HG02759 (cell line): Measurements from ENCODE around the gene TECPR2.
"Not testable (repeated sequence)": the region's sequence is repeated elsewhere in the genome, so short reads cannot be mapped to it uniquely, and the experiment has no call there.

Source experiments
- ATAC-seq: cut with Tn5 transposase; IDR thresholded peaks from one replicate; pipeline ENCODE4 v1.9.1; 2021; ENCODE audit warnings: mild to moderate bottlenecking, moderate library complexity; ENCODE audit not compliant: unreplicated experiment

The TECPR2 gene

DNA sequence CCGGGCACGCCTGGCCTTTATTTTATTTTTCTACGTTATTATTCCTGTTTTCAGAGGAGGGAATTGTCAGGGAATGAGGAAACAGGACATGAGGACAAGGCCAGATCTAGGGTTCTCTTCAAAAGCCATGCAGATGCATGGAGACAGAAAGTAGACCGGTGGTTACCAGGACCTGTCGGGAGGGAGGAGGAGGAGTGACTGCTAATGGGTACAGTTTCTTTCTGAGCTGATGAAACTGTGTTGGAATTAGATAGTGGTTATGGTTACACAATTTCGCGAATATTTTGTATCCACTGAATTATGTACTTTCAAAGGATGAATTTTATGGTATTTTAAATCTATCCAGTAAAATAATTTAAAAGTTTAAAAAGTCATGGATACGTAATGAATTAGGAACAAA, 31.9 kb upstream of the TECPR2 start:
- no peak for ATAC-seq

DNA sequence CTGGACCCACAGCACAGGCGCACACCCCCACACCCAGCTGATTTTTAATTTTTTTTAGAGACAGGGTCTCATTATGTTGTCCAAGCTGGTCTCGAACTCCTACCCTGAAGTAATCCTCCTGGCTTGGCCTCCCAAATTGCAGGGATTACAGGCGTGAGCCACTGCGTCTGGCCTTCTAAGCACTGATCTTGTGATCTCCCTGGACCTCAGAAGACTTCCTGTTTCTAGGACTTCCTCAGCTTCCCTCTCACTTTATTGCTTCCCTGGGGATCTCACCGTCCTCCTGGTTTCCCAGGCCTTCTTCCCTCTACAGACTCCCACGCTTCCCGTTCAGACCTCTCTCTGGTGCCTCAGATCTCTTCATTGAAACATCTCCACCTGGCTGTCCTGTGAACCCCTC, 29.4 kb upstream of the TECPR2 start:
- ATAC-seq = no peak

DNA sequence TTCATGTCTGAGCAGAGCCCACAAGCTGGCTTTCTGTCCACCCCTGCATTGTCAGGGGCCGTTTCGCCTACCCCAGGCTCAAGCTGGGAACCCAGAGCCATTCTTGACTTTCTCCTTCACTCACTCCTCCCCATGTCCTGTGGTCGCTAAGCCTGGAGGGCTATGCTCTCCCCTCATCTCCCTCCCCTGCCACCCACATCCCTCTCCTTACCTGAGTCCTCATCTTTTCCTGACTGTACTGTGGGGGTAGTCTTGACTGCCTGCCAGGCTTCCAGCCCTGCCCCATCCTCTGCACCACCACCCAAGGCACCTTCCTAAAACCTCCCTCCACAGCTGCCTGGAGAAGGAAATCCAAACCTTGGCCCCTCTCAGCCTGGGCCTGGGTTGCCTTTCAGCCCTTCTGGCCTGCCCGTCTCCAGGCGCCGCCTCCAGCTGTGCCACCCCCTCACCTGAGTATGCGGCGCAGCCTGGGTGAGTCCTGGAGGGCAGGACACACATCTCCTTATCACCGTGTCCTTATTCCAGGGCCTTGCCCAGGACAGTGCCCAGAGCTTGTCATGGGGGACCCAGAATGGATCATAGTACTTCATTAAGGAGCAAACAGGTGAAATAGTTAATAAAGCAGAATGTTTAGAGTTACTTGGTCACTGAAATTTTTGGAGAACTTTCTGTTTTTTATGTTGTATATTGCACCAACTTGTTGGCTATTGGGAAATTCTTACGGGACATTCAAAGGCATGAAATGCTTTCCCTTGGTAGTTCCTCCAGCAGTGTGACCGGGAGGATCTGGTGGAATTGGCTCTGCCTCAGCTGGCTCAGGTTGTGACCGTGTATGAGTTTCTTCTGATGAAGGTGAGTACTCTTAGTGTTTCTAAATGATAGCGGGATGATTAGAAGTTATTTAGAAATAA, 28.7 kb upstream of the TECPR2 start:
- no peak for ATAC-seq

DNA sequence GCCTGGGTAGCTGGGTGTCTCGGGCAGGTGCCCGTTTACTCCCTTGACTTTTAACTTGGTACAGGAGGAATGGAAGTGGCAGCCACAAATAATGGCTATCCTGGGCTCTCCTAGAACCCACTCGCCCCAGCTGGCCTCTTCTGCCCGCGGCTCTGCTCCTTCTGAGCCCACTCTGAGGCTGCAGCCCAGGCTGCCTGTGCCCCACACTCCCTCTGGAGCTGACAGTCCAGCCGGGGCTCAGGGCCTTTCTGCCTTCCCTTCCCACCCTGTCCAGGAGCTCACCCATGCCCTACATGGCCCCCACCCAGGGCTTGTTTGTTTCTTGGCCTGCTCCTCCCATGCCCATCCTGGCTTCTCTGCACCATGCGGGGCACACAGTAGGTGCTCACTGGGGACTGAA, 27.6 kb upstream of the TECPR2 start:
- ATAC-seq = no peak

DNA sequence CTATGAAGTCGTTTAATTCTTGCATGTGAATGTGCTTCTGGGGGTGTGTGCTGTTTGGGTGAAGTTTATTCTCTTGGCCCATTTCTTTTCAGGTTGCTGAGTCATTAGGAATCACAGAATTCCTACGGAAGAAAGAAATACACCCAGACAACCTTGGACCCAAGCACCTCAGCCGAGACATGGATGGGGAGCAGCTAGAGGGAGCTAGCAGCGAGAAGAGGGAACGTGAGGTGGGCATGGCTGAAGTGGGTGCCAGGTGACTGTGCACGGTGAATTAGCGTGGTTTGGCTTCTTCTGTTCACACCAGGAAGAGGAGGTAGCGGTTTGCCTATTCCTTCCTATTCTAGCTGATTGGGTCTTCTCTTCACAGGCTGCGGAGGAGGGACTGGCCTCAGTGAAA, 24.0 kb upstream of the TECPR2 start:
- ATAC-seq = no peak

DNA sequence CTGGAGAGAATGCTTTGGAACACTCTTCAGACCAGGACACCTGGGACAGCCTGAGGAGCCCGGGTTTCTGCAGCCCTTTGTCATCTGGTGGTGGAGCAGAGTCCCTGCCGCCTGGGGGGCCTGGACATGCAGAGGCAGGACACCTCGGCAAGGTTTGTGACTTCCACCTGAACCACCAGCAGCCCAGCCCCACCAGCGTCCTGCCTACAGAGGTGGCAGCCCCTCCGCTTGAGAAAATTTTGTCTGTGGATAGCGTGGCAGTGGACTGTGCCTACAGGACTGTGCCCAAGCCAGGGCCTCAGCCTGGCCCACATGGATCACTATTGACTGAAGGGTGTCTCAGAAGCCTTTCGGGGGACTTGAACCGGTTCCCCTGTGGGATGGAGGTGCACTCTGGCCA, 21.2 kb upstream of the TECPR2 start:
- ATAC-seq = no peak

DNA sequence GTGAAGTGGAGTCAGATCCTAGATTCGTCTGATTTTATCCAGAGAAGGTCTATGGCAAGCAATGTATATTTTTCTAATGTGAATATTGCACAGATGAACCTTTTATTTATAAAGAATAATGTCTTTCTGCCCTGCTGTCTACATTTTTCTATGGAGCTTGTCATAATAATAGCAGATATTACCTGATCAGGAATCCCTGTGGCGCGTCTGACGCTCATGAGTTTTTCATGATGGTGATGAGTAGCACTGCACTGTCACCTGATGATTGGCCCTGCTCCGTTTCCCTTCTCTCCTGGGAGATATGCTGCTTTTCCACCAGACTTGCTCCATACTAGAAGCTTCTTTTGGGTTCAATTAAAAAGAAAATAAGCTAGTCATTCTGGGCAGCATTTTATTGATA, 20.5 kb upstream of the TECPR2 start:
- ATAC-seq = no peak

DNA sequence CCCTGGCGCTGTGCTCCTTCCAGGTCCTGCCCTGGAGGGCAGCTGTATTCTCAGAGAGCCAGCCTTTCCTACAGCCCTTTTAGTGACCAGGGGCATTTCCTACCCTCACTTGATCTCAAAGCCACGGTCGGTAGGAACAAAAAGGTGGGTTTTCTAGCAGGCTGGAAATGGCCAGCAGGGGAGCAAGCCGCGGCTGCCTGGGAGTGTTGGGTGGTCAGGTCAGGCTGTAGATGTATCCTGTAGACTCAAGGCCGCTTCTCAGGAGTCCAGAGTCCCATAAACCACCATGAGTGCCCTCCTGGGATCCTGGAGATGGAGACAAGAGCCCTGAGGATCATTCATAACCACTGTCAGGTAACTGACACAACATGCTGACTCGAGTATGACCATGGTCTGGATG, 18.7 kb upstream of the TECPR2 start:
- no peak for ATAC-seq

DNA sequence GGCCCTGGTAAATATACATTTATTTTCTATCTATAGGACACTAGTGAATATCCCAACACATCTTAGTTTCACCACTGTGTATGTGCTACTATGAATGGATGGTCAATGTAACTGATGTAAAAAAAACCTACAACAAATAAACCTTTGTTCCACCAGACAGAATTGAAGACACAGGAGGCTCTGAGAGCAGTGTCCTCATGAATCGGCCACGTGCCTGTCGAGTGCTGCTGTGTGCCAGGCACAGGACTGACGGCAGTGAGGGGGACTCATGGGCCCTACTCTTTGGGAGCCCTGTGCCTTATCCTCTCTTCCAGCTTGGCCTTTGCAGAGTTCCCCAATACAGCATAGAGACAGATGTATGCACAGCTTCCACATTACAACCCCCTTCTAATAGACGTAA, 18.3 kb upstream of the TECPR2 start:
- ATAC-seq = no peak

DNA sequence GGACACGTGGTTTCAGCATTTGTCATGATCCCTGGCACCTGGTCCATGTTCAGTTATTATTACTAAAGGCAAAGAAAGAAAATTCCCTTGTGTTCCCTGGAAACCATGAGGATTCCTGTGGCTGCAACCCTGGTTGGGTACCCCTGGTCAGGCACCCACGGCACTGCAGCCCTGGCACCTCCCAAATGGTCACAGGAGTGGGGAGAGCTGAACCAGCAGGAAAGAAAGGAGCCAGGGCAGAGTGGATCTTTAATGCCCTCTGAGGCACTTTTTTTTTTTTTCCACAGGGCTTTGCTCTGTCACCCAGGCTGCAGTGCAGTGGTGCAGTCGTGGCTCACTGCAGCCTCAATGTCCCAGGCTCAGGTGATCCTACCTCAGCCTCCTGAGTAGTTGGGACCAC, 17.5 kb upstream of the TECPR2 start:
- ATAC-seq = no peak

DNA sequence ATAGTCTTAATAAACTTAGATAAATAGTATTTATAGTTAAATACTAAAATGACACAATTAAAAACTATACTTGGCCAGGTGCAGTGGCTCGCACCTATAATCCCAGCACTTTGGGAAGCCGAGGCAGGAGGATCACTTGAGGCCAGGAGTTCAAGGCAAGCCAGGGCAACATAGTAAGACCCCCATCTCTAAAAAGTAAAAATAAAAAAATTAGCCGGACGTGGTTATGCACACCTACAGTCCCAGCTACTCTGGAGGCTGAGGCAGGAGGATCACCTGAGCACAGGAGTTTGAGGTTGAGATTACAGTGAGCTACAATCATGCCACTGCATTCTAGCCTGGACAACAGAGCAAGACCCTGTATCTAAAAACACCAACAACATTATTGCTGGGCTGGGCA, 16.1 kb upstream of the TECPR2 start:
- no peak for ATAC-seq

DNA sequence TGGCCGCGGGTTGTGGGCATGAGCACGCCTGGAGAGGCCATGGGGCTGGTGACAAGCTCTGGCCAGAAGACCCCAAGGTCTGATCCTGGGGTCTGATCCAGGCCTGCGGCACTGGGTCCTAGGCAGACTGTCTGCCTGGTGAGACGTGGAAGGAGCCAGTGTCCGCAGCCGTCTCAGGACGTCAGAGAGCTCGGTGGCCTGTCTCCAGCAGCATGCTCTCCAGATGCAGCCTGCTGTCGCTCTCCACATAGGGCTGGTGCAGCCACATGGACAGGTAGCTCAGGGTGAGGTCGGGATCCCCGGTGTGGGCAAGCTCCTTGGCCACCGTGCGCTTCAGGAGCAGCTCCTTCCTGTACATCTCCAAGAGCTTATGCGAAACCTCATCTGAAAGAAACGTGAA, 14.4 kb upstream of the TECPR2 start:
- no peak for ATAC-seq

DNA sequence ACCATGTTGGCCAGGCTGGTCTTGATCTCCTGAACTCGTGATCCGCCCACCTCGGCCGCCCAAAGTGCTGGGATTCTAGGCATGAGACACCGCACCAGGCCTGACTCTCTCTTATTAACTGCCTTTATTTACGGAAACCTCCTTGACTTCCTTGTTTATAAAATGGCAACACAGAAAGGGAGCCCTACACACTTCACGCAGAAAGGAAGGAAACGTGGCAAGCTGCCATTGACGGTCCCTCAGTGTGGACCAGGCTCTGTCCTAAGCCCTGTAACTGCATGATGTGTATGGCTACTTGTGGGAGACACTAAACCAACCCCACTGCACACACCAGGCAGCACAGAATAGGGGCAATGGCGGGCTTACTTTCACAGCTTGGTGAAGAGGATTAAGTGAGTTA, 11.7 kb upstream of the TECPR2 start:
- ATAC-seq = no peak

DNA sequence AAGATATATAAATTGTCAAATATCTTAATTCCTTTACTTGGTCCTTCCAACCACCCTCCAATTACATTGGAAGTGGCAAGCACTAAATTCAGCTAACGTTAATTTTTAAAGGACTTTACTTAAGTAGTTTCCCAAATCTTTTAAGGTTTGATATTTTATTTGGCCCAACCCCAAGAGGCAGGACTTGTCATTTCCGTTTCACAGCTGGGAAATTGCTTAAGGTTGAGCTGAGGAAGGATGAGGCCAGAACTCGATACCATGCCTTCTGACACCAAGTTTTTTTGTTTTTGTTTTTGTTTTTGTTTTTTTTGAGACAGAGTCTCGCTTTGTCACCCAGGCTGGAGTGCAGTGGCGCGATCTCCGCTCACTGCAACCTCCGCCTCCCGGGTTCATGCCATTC, 11.1 kb upstream of the TECPR2 start:
- ATAC-seq = not testable (repeated sequence)

DNA sequence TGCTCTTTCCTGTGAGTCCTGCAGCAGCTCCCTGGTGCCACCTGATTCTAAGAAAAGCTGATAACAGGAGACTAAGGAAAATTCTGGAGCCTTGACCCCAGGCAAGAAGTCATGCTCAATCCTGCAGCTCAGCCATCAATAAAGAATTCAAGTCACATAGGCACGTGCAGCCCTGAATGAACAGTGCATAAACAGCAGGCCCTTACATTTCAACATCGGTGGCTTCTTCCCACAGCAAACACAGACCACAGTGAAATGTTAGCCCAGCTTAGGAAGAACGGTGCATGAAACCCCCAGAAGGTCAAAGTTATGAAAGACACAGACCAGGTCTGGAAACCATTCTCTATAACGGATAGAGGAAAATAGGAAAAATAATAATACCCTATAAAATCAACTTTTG, 10.5 kb upstream of the TECPR2 start:
- no peak for ATAC-seq

DNA sequence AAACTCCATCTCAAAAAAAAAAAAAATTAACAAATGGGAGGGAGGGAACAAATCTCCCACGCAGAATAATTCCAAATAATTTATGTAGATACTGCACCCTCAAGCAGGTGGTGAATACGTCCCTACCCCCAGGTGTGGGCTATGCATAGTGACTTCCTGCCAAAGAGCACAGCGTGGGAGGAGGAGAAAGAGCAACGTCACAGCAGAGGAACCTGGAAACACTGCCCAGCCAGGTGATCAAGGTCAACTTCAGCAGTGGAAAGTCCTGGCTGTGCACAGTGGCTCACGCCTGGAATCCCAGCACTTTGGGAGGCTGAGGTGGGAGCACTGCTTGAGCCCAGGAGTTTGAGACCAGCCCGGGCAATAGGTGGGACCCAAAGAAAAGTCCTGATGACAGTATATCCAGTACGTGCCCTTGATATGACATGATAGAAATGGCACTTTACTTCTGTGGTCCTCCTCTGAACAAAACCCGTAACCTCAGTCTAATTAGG, 9.6 kb upstream of the TECPR2 start:
- no peak for ATAC-seq

DNA sequence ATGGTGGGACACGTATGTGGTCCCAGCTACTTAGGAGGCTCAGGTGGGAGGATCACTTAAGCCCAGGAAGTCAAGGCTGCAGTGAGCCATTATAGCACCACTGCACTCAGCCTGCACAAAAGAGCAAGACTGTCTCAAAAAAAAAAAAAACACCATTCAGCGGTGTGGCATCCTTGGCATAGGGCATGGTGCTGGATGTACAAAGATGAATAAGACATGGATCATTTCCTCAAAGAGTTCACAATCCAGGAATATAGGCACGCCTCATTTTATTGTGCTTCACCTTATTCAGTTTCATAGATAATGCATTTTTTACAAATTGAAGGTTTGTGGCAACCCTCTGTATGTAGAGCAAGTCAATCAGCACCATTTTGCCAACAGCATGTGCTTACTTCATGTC, 6.5 kb upstream of the TECPR2 start:
- no peak for ATAC-seq

DNA sequence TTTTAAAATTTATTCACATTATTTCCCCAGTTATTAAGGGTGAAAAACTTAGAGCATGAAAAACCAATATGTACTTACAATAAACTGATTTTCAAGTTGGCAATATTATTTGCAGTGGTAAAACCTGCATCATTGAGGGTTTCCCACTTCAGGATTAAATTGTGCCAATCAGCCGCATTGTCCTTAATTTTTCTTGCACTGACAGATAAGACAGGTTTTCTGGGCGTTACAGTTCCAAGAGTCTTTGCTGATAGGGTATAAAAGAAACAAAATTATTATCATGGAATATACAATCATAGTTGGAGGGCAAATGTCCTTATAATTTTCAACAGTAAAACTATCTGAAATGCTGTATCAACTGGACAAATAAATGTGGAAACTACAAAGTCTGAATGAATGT, 3.4 kb upstream of the TECPR2 start:
- ATAC-seq = no peak

DNA sequence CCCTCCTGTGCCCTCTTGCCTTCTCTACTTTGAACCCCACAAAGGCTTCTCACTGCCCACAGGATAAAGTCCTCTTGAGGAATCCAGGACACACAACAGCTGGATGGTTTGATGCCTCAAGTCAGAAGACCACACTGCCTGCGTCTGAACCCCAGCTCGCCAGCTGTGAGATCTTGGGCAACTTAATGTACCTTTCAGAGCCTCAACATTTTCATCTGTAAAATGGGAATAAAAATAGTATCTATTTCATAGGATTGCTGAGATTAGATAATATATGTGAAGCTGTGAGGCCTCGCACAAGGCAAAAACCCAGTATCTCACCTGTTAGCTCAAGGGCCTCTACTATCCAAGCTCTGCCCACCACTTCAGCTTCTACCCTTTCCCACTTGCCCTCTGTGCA, 2.4 kb upstream of the TECPR2 start:
- no peak for ATAC-seq

DNA sequence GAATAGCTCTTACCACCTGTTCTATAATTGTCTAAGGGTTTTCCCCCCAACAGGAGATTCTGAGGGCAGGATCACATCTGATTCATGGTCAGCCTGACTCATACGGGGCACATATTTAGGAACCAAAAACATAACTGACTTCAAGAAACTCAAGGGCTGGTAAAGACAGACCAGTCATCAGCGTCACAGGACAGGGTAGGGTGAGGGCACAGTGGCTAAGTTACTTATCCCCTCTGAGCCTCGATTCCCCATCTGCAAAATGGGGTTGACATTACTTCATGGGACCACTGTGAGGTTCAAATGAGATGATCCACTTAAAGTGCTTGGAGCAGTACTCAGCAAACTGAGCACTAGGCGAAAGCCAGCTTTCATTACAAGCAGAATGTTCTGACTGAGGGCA, 657 bp upstream of the TECPR2 start:
- peak; percentile 43 for ATAC-seq

DNA sequence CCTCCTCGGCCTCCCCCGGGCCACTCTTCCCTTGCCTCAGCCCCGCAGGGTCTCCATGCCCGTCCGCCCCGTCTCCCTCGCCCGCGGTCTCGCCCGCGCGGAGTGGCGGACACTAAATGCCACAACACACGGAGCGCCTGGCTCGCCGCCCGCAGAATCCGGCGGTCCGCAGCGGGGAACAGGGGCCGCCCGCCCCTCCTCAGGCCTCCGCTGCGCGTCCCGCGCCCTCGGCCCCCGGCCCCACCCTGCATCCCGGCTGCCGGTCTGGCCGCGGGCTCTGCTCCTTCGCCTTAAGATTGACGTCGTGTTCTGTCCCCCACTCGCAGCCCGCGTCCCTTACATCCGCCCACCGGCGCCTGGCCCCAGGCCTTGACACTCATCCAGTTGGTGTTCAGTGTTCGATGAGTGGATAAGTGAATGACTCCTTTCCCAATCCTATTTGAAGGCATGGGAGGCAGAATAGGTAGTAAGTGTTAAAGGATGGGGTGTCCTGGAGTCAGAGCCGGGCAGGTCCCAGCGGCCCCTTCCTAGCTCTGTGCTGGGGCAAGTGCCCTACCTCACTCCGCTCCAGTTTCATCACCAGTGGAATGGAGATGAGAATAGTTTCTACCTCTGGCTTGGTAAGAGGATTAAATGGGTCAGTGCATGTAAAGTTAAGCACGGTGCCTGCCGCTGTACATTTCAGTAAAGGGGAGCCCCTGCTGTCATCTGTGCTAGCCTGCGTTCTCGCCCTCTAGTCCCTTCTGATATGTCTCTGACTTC, 622 bp downstream of the TECPR2 start:
- ATAC-seq = peak; percentile 27

DNA sequence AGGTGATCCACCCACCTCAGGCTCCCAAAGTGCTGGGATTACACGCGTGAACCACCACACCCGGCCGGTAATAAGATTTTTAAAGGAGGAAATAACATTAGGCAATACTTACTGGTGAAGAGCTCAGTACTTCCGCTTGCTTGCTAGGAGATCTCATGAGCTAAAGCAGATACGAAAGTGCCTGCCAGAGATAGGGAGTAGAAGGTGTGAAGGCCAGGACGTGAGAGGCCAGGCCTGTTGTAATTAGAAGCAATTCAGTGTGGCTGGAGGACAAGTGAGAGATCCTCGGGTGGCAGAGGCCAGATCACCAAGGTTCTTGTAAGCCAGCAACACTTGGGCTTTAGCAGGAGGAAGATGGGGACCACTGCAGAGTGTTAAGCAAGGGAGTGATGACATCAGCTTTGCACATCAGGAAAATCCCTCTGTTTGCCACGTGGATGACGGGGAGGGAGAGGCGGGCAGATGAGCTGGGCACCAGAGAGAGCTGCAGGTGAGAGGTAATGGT, 7.6 kb downstream of the TECPR2 start:
- no peak for ATAC-seq
